Left renal cortex interstitium (tissue), 4 donors: ENCODE measurements around the gene KCNH5. TPM values are rescaled to one million over a fixed set of nuclear protein-coding genes. Genes with fewer than 3 reads are reported as not detected.
"Not testable (repeated sequence)": the region's sequence is repeated elsewhere in the genome, so short reads cannot be mapped to it uniquely, and the experiment has no call there.

Source experiments
- DNase-seq, 4 donors: peaks; one replicate each; pipeline ENCODE4 v3.0.0-alpha.2; 2013; ENCODE audit warnings: low read depth in 4 of 4, low spot score in 2 of 4, missing footprints in 1 of 4
- polyA plus RNA-seq, 4 donors: library from polyadenylated mRNA; unstranded; fragments of 120-200 nt; gene quantifications; one replicate each; pipeline ENCODE4 v1.2.1, GENCODE V29; 2013; ENCODE audit not compliant: insufficient read length in 4 of 4

Gene KCNH5
- polyA plus RNA-seq, 4 donors: 0.08 to 0.20 (median 0.13) TPM

- DNase-seq: no peak
Observed at GRCh38 chr14:62894736-62895135, 150.5 kb downstream of the KCNH5 start.

- no peak for DNase-seq
Observed at GRCh38 chr14:62889364-62889763, 155.9 kb downstream of the KCNH5 start.

- no peak for DNase-seq
Observed at GRCh38 chr14:62886461-62886860, 158.8 kb downstream of the KCNH5 start.

GRCh38 chr14:62885451-62885850, 159.8 kb downstream of the KCNH5 start:
- DNase-seq: no peak

GRCh38 chr14:62882967-62883366, 162.3 kb downstream of the KCNH5 start:
- no peak for DNase-seq

GRCh38 chr14:62866376-62866775, 178.9 kb downstream of the KCNH5 start:
- DNase-seq: no peak

DNA sequence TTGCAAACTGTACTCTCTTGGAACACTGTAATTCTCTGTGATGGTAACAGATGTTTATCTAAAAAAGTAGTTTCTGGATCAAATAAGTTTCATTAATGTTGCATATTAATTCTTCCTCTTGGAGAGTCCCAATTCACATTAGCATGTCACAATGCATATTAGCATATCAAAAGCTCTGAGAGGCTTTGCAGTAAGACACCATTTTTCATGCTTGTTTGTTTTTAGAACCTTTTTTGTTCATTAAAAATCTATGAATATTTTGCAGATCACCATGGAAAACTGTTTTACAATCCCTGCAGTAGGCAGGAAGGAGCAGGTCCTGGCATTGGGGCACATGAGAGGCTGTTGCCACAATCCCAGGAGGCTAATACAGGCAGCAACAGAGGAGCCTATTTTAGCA, 180.7 kb downstream of the KCNH5 start:
- no peak for DNase-seq

GRCh38 chr14:62858011-62858410, 187.2 kb downstream of the KCNH5 start:
- DNase-seq: not testable (repeated sequence)

GRCh38 chr14:62854951-62855350, 190.3 kb downstream of the KCNH5 start:
- no peak for DNase-seq

DNA sequence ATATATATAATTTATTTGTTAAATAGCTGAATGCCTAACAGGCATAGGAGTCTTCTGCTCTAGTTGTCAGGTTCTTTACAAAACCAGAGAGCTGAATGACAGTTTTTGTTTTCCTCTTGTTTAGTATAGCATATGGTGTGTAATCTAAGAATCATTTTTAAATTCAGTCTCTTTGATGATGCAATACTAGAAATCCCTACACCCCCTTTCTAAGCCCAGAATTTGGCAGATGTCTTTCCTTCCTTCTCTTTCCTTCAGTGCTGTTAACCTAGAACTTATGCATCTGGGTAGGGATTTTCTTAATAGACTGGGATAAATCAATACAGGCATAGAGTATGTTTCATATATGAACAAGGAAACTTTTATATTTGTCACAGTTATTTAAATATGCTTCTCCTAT, 198.1 kb downstream of the KCNH5 start:
- no peak for DNase-seq

GRCh38 chr14:62844546-62844945, 200.7 kb downstream of the KCNH5 start:
- DNase-seq: no peak

- DNase-seq: no peak
Observed at GRCh38 chr14:62824086-62824485, 221.2 kb downstream of the KCNH5 start.

DNA sequence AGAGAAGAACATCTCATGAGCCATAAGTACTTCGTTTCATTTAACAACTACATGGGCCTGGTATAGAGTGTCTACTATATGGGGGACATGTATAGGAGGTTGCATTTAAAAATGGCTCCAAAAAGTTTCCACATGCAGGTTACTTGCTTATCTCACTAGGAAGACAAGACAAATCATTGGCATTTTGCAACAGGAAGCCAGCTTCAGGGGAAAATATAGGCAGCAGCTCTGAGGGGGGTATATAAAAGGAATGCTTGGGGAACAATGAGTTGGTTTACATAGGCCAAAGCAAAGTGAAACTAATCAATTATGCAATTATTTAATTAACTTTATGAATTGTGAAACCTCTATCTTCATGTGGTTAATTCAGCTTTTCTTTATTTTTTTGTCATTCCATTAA, 225.3 kb downstream of the KCNH5 start:
- no peak for DNase-seq

GRCh38 chr14:62807636-62808035, 237.6 kb downstream of the KCNH5 start:
- no peak for DNase-seq

DNA sequence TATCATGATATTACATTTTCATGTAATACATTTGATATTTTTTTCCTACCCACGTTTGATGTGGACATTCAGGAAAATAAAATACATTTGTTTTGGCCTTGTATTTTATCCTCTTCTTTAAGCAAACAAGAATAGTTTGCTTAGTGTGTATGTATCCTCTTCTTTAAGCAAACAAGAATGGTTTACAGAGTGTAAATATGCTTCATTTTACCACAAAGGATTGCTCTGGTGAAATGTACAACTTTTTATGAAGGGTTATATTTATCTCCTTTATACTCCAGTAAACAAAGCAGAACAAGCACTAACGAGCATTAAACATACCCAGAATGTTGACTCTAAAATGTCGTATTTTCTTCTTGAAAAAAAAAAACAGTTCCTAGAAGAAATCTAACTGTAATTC, 244.7 kb downstream of the KCNH5 start:
- no peak for DNase-seq

DNA sequence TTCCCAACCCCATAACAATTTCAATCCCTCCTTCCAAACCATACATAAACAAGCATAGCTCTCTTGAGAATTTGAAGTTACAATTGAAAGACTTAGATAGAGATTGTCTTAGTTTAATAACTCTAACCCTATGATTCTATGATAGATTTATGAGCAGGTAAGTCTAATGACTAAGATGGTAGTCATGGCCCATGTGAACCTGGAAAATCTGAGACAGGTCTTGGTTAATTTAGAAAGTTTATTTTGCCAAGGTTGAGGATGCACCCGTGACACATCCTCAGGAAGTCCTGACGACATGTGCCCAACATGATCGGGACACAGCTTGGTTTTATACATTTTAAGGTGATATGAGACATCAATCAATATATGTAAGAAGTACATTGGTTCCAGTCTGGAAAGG, 248.8 kb downstream of the KCNH5 start:
- no peak for DNase-seq

GRCh38 chr14:62792578-62792977, 252.7 kb downstream of the KCNH5 start:
- DNase-seq: no peak

DNA sequence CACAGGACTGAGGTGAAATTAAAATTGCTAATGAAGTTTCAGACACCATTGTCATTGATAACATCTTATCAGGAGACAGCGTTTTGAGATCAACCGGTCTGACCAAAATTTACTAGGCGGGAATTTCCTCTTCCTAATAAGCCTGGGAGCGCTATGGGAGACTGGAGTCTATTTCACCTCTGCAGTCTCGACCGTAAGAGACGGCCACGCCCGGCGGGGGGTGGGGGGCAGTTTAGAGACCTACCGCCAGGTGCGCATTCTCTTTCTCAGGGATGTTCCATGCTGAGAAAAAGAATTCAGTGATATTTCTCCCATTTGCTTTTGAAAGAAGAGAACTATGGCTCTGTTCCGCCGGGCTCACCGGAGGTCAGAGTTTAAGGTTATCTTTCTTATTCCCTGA, 263.9 kb downstream of the KCNH5 start:
- DNase-seq: not testable (repeated sequence)

GRCh38 chr14:62778852-62779251, 266.4 kb downstream of the KCNH5 start:
- DNase-seq: no peak

DNA sequence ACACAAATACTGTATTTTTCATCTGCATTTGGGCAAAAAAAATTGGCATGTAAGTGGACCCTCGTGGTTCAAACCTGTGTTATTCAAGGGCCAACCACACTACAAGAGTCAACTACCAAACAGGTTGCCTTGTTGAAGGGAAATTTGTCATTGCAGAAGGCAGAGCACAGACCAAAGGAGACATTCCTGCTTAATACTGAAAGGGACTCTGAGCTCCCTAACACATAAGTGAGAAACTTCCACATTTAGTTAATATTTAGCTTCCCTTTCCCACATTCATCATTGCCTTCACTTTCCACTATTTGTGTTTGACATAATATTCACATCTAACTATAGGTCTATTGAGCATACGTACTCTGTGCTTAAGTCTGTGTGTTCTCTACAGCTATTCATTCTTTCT, 266.9 kb downstream of the KCNH5 start:
- no peak for DNase-seq

DNA sequence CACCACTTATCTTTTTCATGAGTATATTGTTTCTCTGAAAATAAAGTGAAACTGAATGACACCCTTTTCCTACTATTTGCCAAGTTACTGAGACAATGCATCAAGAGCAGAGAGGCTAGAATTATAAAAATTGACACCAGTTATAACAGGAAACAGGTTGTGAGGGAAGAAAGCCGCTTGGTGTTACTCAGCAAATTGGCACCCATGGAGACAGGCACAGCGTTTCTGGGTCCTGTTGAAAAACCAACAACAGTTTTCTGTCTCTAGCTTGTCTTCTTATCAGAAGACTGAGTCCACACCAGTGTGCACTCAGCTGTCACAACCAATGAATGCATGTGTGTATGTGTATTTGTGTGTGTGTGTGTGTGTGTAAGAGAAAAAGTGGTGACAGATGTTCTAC, 267.7 kb downstream of the KCNH5 start:
- DNase-seq: no peak

DNA sequence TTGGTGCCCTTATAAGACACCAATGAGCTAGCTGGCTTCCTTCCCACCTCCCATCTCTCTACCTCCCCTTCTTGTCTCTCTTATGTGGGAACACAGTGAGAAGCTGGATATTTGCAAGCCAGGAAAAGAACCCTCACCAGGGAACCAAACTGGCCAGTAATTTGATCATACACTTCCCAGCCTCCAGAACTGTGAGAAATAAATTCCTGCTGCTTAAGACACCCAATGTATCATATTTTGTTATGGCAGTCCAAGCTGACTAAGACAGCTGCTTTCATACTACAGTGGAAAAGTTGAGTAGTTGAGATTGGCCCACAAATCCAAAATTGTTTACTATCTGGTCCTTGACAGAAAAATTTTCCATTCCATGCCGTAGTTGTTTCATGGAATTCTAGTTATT, 269.0 kb downstream of the KCNH5 start:
- no peak for DNase-seq

DNA sequence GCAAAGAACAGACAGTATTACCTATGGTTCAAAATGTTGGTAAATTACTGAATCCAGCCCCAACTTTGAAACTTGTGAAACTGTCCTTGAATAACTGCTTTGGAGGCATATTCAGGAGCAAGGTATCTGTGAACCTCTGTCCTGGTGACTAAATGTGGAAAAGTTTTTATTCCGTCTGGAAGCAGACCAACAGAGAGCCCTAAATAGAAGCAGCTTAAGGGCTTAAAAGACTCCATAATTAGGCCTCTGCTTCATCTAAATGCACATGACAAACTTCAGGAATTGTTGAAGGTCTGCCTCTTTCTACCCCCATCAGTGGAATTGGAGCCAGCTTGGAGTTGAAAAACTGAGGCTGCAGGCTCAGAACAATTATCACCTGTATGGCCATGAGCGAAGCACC, 276.5 kb downstream of the KCNH5 start:
- no peak for DNase-seq

GRCh38 chr14:62763951-62764350, 281.3 kb downstream of the KCNH5 start:
- no peak for DNase-seq
